GM12878 (cell line): ENCODE data around the gene CCDC51. TPM values are rescaled to one million over a fixed set of nuclear protein-coding genes. Genes with fewer than 3 reads are reported as not detected.
A peak's percentile ranks its signal among the peaks of the same experiment; 100 is the strongest.

Experiments
- ATAC-seq: fragments of 200-7000 bp; cut with Tn5 transposase; 3 replicates; pipeline ENCODE4 v1.9.1; 2020; ENCODE audit warnings: mild to moderate bottlenecking, moderate library complexity
- BruUV-seq: library from RNA; stranded (reverse); fragments of 400-500 nt; replicated peaks from 2 replicates; lab custom pipeline; 2021; lab: Mats Ljungman, UMichigan
- CTCF ChIA-PET: fragments of 300-600 bp; sonication (Branson Sonifier 250); formaldehyde crosslinking; extraction: SDS; loops from one replicate; lab custom pipeline; 2021; ENCODE audit warnings: inconsistent platforms; lab: Yijun Ruan, JAX
- POLR2A ChIA-PET: fragments of 350-600 bp; formaldehyde crosslinking; extraction: SDS; loops from one replicate; lab custom pipeline; 2021; ENCODE audit warnings: inconsistent platforms; lab: Charles Lee
- RAD21 ChIA-PET: fragments of 300-600 bp; sonication (Branson Sonifier 250); formaldehyde crosslinking; loops from one replicate; lab custom pipeline; 2023; ENCODE audit warnings: antibody characterized with exemption; ENCODE audit not compliant: unreplicated experiment; lab: Charles Lee
- SMC1A ChIA-PET: fragments of 300-600 bp; sonication (Branson Sonifier 250); formaldehyde crosslinking; loops from one replicate; lab custom pipeline; 2023; ENCODE audit not compliant: unreplicated experiment, uncharacterized antibody; lab: Charles Lee
- DNase-seq: peaks from one replicate; pipeline ENCODE4 v3.0.0-alpha.2; 2011; ENCODE audit warnings: low read depth, low spot score
- FAIRE-seq: peaks from 3 replicates; lab custom pipeline; 2011; peaks lifted over from hg19 to GRCh38; lab: Jason Lieb, UNC
- H2AFZ ChIP-seq: 2 replicates; pipeline ENCODE4 v1.6.0; 2011; ENCODE audit warnings: low read depth, low read length, control low read depth; ENCODE audit not compliant: control insufficient read depth
- H3K27ac ChIP-seq: 2 replicates; pipeline ENCODE4 v1.5.1; 2011; ENCODE audit warnings: control low read depth; ENCODE audit not compliant: control insufficient read depth, insufficient read depth
- H3K27me3 ChIP-seq, 2 experiments: replicated peaks in 1 of 2; 2 replicates each; pipeline versions ENCODE4 v1.6.0 to v1.6.1; 2011; ENCODE audit warnings: low read length in 1 of 2; ENCODE audit not compliant: control insufficient read depth in 2 of 2, insufficient read depth in 2 of 2
- H3K36me3 ChIP-seq, 2 experiments: 2 replicates each; pipeline ENCODE4 v1.5.1; 2011; ENCODE audit warnings: low read length in 1 of 2; ENCODE audit not compliant: control insufficient read depth in 2 of 2, insufficient read depth in 2 of 2
- H3K4me1 ChIP-seq: 2 replicates; pipeline ENCODE4 v1.6.1; 2011; ENCODE audit warnings: mild to moderate bottlenecking, low read length, moderate library complexity, mixed read lengths; ENCODE audit not compliant: control insufficient read depth, insufficient read depth
- H3K4me2 ChIP-seq: 2 replicates; pipeline ENCODE4 v1.6.0; 2011; ENCODE audit warnings: control low read depth; ENCODE audit not compliant: control insufficient read depth, insufficient read depth
- H3K4me3 ChIP-seq: fragments of 200-600 bp; sonication (generic); 2 replicates; pipeline ENCODE4 v1.5.1; 2016
- H3K79me2 ChIP-seq: 2 replicates; pipeline ENCODE4 v1.6.0; 2011; ENCODE audit warnings: low read length; ENCODE audit not compliant: control insufficient read depth, insufficient read depth
- H3K9ac ChIP-seq: 2 replicates; pipeline ENCODE4 v1.8.0; 2011; ENCODE audit warnings: low read length, control low read depth, mixed read lengths; ENCODE audit not compliant: control insufficient read depth, insufficient read depth
- H3K9me3 ChIP-seq: replicated peaks from 3 replicates; pipeline ENCODE4 v1.5.1; 2011; ENCODE audit warnings: mild to moderate bottlenecking, low read length; ENCODE audit not compliant: control insufficient read depth, insufficient read depth
- H4K20me1 ChIP-seq: 2 replicates; pipeline ENCODE4 v1.6.0; 2011; ENCODE audit not compliant: control insufficient read depth, insufficient read depth
- BMI1 ChIP-seq: fragments of 450-650 bp; IDR thresholded peaks from 2 replicates; pipeline ENCODE4 v1.6.1; 2016; ENCODE audit warnings: mild to moderate bottlenecking, moderate library complexity, borderline replicate concordance
- CBX5 ChIP-seq: sonication (generic); IDR thresholded peaks from 2 replicates; pipeline ENCODE4 v1.6.1; 2016; ENCODE audit warnings: low read depth, moderate library complexity, mild to moderate bottlenecking, inconsistent platforms
- CTCF ChIP-seq, 3 experiments: IDR thresholded peaks in 2 of 3; conservative IDR thresholded peaks in 1 of 3; 2 replicates each; pipeline ENCODE4 v1.5.1; 2011; ENCODE audit warnings: low read depth in 3 of 3, low read length in 3 of 3, mild to moderate bottlenecking in 3 of 3, control low read depth in 2 of 3, moderate library complexity in 2 of 3, inconsistent platforms in 1 of 3, mixed read lengths in 1 of 3; ENCODE audit not compliant: control insufficient read depth in 2 of 3, insufficient read depth in 1 of 3; ENCODE audit errors: extremely low read depth in 1 of 3
- MAX ChIP-seq: IDR thresholded peaks from 2 replicates; pipeline ENCODE4 v1.6.1; 2012; ENCODE audit warnings: low read depth, low read length, improper control_type of control experiment
- NR2C2 ChIP-seq: IDR thresholded peaks from 2 replicates; pipeline ENCODE4 v1.6.1; 2011; ENCODE audit warnings: borderline replicate concordance, low read depth; ENCODE audit not compliant: control insufficient read depth, insufficient read length
- POLR2AphosphoS2 ChIP-seq: IDR thresholded peaks from 2 replicates; pipeline ENCODE4 v1.6.1; 2011; ENCODE audit warnings: low read depth, mild to moderate bottlenecking, low read length, improper control_type of control experiment, moderate library complexity
- RB1 ChIP-seq: fragments of 450-650 bp; formaldehyde crosslinking; IDR thresholded peaks from 2 replicates; pipeline ENCODE4 v1.6.1; 2017; ENCODE audit warnings: mild to moderate bottlenecking, borderline replicate concordance
- TCF12 ChIP-seq: IDR thresholded peaks from 2 replicates; pipeline ENCODE4 v1.6.1; 2011; ENCODE audit warnings: low read depth, mild to moderate bottlenecking, low read length
- WGBS: methylation state at CpG from one replicate; pipeline ENCODE4 v1.1.6; 2016; ENCODE audit warnings: low lambda C conversion rate; ENCODE audit not compliant: insufficient replicate concordance, insufficient coverage; ENCODE audit errors: missing lambda C conversion rate; 5-methylcytosine and 5-hydroxymethylcytosine counted together
- in situ Hi-C: fragments of 300-500 bp; cut with MboI; formaldehyde crosslinking; loops from 9 replicates; pipeline ENCODE4 v1.14.3; 2018; ENCODE audit warnings: mixed read lengths
- intact Hi-C: fragments of 100-400 bp; cut with micrococcal nuclease; formaldehyde crosslinking; loops from one replicate; pipeline ENCODE4 v1.14.2; 2022; ENCODE audit not compliant: unreplicated experiment
- polyA plus RNA-seq, 11 experiments: library from polyadenylated mRNA; depleted of rRNA in 4 of 11; unstranded in 6 of 11; stranded (reverse) in 5 of 11; fragments of >200 nt; fragmentation: Nextera tagmentation in 4 of 11; fragmentation: Illumina TruSeq in 1 of 11; extraction: Ambion mirVana in 4 of 11; extraction: Trizol in 1 of 11; gene quantifications; 1 replicate in 1 of 11; 2 replicates in 10 of 11; pipeline versions ENCODE4 v1.2.1 to v1.2.3, GENCODE V29; 2011 to 2016; ENCODE audit warnings: inconsistent platforms in 2 of 11, missing spikeins in 2 of 11, low read depth in 1 of 11
- total RNA-seq, 4 experiments: library from RNA; depleted of rRNA in 3 of 4; stranded (reverse); fragments of >200 nt in 3 of 4; fragmentation: Illumina TruSeq in 1 of 4; extraction: Trizol in 1 of 4; gene quantifications; 2 replicates each; pipeline versions ENCODE4 v1.2.1 to v1.2.3, GENCODE V29; 2013 to 2021

Gene CCDC51
- total and polyA plus RNA-seq, 10 of the 15 experiments (the other 5 are each of a cell fraction or from before 2014, with no cell fraction given): 10.6 to 54.9 (median 28.5) TPM

GRCh38 chr3:48422681-48423080 is 17.2 kb downstream of the CCDC51 start:
- TF ChIP-seq TCF12 (no peak), POLR2AphosphoS2 (no peak)
- intact Hi-C loops: no loop called here
- no peak for ATAC-seq
- Histone ChIP-seq H2AFZ (no peak overlapping the region), H3K79me2 (no peaks in the 10 kb centered on the region), H3K27ac (no peak overlapping the region), H3K36me3 (no peaks in the 10 kb centered on the region), H3K4me1 (peaks cover 12% of the 10 kb centered on the region), H3K4me2 (no peak overlapping the region), H3K9me3 (no peaks in the 10 kb centered on the region), H3K27me3 (no peaks in the 10 kb centered on the region), H3K9ac (no peak overlapping the region), H4K20me1 (no peaks in the 10 kb centered on the region), H3K4me3 (no peak overlapping the region)
- SMC1A ChIA-PET: interaction anchor here (1.2 kb wide), 1 partner anchor 22 kb away, joined by 4 read pairs; no protein-coding TSS in a partner anchor
- 43% methylated on average over 8 of the region's 8 CpGs for WGBS
- in situ Hi-C loops: no loop called here
- no peak for DNase-seq
- CTCF ChIA-PET: interaction anchor here (0.6 to 2.9 kb wide), 6 partner anchors 13 to 138 kb away, joined by 3 to 29 read pairs (median 4); partner anchors contain the start of gene CCDC51
- FAIRE-seq: no peak
- RAD21 ChIA-PET: interaction anchor here (1.7 kb wide), 1 partner anchor 13 kb away, joined by 9 read pairs; no protein-coding TSS in a partner anchor
- POLR2A ChIA-PET: no interaction called here
- no TSS peak for BruUV-seq

- ChIA-PET CTCF (interaction anchor here (0.6 to 2.9 kb wide), 6 partner anchors 14 to 137 kb away, joined by 3 to 29 read pairs (median 4); partner anchors contain the start of gene CCDC51), RAD21 (interaction anchor here (1.7 kb wide), 1 partner anchor 14 kb away, joined by 9 read pairs; no protein-coding TSS in a partner anchor), SMC1A (interaction anchor here (1.2 kb wide), 1 partner anchor 21 kb away, joined by 4 read pairs; no protein-coding TSS in a partner anchor), POLR2A (no interaction called here)
- H3K4me1 ChIP-seq: peaks cover 10% of the 10 kb centered on the region
- peak; percentile 22; the same call in 1 of the 3 replicates for ATAC-seq
- no TSS peak for BruUV-seq
- in situ Hi-C loops (no loop called here), intact Hi-C loops (no loop called here)
- TF ChIP-seq CBX5: no peak
- no peak for TF ChIP-seq BMI1
- no peak for TF ChIP-seq NR2C2
- TF ChIP-seq CTCF (IDR thresholded peaks at IDR 0.05 in 2 of 3, conservative IDR thresholded peaks at IDR 0.05 in 1 of 3; ENCODE audit: control insufficient read depth in 2 of 3, extremely low read depth in 1 of 3, insufficient read depth in 1 of 3, low read depth in 3 of 3, low read length in 3 of 3): peak; percentile 6 to 23 (median 17); a peak in 1 of 6 replicates
- no peak for TF ChIP-seq MAX
- TF ChIP-seq RB1: no peak
- WGBS: 22% methylated on average over 3 of the region's 3 CpGs
- H3K9ac ChIP-seq: no peak overlapping the region
- H2AFZ ChIP-seq: no peak overlapping the region
- peak; percentile 59 for FAIRE-seq
- no peak overlapping the region for H3K4me3 ChIP-seq
- no peaks in the 10 kb centered on the region for H3K36me3 ChIP-seq
- no peaks in the 10 kb centered on the region for H3K9me3 ChIP-seq
- no peak overlapping the region for H3K27ac ChIP-seq
- DNase-seq: no peak
- no peaks in the 10 kb centered on the region for H4K20me1 ChIP-seq
- H3K27me3 ChIP-seq: no peaks in the 10 kb centered on the region
- no peaks in the 10 kb centered on the region for H3K79me2 ChIP-seq
- no peak overlapping the region for H3K4me2 ChIP-seq
These were observed 17.6 kb downstream of the CCDC51 start for GRCh38 chr3:48422272-48422671.
